ENCODE results near the gene NDUFB1. TPM values are rescaled to one million over a fixed set of nuclear protein-coding genes. Genes with fewer than 3 reads are reported as not detected.

NDUFB1 gene
- total RNA-seq, 1 experiment from 2014 or later: 92.5 TPM

DNA sequence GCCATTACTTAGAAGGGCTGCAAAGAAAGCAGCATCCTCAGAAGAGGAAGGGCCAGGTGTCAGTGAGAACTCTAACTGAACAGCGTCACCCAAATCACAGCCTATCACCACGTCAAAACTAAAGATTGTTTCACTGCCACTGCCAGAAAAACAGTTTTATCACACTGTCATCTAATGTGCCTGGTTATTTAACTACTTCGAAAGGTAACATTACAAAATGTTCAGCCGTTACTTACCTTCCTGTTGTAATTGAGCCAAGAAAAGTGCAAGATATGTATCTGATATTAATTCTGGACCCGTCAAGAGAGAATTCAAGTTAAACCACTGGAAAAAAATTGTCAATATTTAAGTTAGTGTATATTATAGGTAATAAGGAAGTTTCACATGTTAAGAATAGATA is 33.0 kb downstream of the NDUFB1 start:
- H3K9me2 ChIP-seq (ENCODE audit: insufficient read depth): no peaks in the 10 kb centered on the region
- TF ChIP-seq YY1 (IDR thresholded peaks at IDR 0.05; ENCODE audit: extremely low read depth, insufficient replicate concordance, low read depth, low read length) (no peak), CEBPB (IDR thresholded peaks at IDR 0.05; ENCODE audit: low read depth) (no peak), POLR2AphosphoS5 (IDR thresholded peaks at IDR 0.05; ENCODE audit: low read depth, low read length) (no peak), POLR2A (IDR thresholded peaks at IDR 0.05; ENCODE audit: borderline replicate concordance, extremely low read depth, insufficient read depth, insufficient read length) (no peak), ZFX (IDR thresholded peaks at IDR 0.05) (no peak), JUND (IDR thresholded peaks at IDR 0.05) (no peak), ZNF274 (IDR thresholded peaks at IDR 0.05; ENCODE audit: low read depth, low read length) (no peak), FOSL1 (IDR thresholded peaks at IDR 0.05; ENCODE audit: low read depth) (no peak), CBX3 (IDR thresholded peaks at IDR 0.05; ENCODE audit: low read depth) (no peak), TCF7L2 (IDR thresholded peaks at IDR 0.05; ENCODE audit: borderline replicate concordance, extremely low read depth, insufficient read depth, insufficient read length) (no peak), RAD21 (IDR thresholded peaks at IDR 0.05; ENCODE audit: low read depth) (no peak), EZH2phosphoT487 (IDR thresholded peaks at IDR 0.05; ENCODE audit: borderline replicate concordance) (no peak)
- TF ChIP-seq, protein P1, sequence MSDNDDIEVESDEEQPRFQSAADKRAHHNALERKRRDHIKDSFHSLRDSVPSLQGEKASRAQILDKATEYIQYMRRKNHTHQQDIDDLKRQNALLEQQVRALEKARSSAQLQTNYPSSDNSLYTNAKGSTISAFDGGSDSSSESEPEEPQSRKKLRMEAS (IDR thresholded peaks at IDR 0.05): no peak
- TF ChIP-seq, protein P2, sequence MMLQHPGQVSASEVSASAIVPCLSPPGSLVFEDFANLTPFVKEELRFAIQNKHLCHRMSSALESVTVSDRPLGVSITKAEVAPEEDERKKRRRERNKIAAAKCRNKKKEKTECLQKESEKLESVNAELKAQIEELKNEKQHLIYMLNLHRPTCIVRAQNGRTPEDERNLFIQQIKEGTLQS (IDR thresholded peaks at IDR 0.05): no peak
- TF ChIP-seq, protein P3, sequence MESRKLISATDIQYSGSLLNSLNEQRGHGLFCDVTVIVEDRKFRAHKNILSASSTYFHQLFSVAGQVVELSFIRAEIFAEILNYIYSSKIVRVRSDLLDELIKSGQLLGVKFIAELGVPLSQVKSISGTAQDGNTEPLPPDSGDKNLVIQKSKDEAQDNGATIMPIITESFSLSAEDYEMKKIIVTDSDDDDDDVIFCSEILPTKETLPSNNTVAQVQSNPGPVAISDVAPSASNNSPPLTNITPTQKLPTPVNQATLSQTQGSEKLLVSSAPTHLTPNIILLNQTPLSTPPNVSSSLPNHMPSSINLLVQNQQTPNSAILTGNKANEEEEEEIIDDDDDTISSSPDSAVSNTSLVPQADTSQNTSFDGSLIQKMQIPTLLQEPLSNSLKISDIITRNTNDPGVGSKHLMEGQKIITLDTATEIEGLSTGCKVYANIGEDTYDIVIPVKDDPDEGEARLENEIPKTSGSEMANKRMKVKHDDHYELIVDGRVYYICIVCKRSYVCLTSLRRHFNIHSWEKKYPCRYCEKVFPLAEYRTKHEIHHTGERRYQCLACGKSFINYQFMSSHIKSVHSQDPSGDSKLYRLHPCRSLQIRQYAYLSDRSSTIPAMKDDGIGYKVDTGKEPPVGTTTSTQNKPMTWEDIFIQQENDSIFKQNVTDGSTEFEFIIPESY (IDR thresholded peaks at IDR 0.05; ENCODE audit: extremely low read depth, insufficient replicate concordance, low read length): no peak
- BruUV-seq (replicated peaks): no TSS peak
- intact Hi-C loops (cut with micrococcal nuclease): no loop called here
- ChIA-PET CTCF (no interaction called here), POLR2A (no interaction called here), RAD21 (ENCODE audit: low non-redundant PET in 1 of 2, low total read pairs in 2 of 2, uncharacterized antibody in 2 of 2, unreplicated experiment in 2 of 2) (no interaction called here)
- H3K36me3 ChIP-seq (ENCODE audit: control insufficient read depth in 1 of 2, insufficient read depth in 2 of 2, low read length in 2 of 2): peaks cover 2 to 14% of the 10 kb centered on the region in 2 experiments; a peak in 2 of 4 replicates
- no peaks in the 10 kb centered on the region for H3K79me2 ChIP-seq (ENCODE audit: insufficient read depth, low read length)
- DNase-seq (ENCODE audit: low read depth, low spot score) (no peak), ATAC-seq (no peak)
- no peak overlapping the region for H3K27ac ChIP-seq (ENCODE audit: low read depth, low read length)
- H2AFZ ChIP-seq (ENCODE audit: low read depth, low read length, poor library complexity, severe bottlenecking): no peak overlapping the region
- no peak overlapping the region for H3K9ac ChIP-seq (ENCODE audit: low read length)
- H3K4me1 ChIP-seq (ENCODE audit: control insufficient read depth in 1 of 2, insufficient read depth in 2 of 2, low read length in 2 of 2): no peaks in the 10 kb centered on the region
- no peak overlapping the region for H3K4me2 ChIP-seq (ENCODE audit: low read length)
- no peak overlapping the region for H3K4me3 ChIP-seq (replicated peaks in 1 of 2; ENCODE audit: low read depth in 1 of 2, low read length in 2 of 2)
- H3K27me3 ChIP-seq (ENCODE audit: insufficient read depth, low read length): no peaks in the 10 kb centered on the region
- H3K9me3 ChIP-seq (ENCODE audit: control insufficient read depth in 1 of 2, insufficient read depth in 1 of 2, low read depth in 1 of 2, low read length in 2 of 2): no peaks in the 10 kb centered on the region
- no peaks in the 10 kb centered on the region for H4K20me1 ChIP-seq (ENCODE audit: insufficient read depth)
